Ammon's horn (tissue), 1 donor: ENCODE results near the gene QRFP.
A peak's percentile ranks its signal among the peaks of the same experiment; 100 is the strongest.

ENCODE experiments used
- DNase-seq: peaks from one replicate; pipeline ENCODE4 v3.0.0-alpha.2; 2016; ENCODE audit warnings: low spot score

Gene QRFP

GRCh38 chr9:130872093-130872492 is 24.5 kb downstream of the QRFP start:
- no peak for DNase-seq

GRCh38 chr9:130871395-130872062 is 25.1 kb downstream of the QRFP start:
- no peak for DNase-seq

- peak; percentile 29 for DNase-seq
Observed at GRCh38 chr9:130870491-130871381, 25.9 kb downstream of the QRFP start.

- peak; percentile 44 for DNase-seq
Observed at GRCh38 chr9:130869250-130869649, 27.4 kb downstream of the QRFP start.

GRCh38 chr9:130868230-130868629 is 28.4 kb downstream of the QRFP start:
- no peak for DNase-seq

- DNase-seq: no peak
Observed at GRCh38 chr9:130867556-130867955, 29.1 kb downstream of the QRFP start.

- DNase-seq: peak; percentile 74
Observed at GRCh38 chr9:130866474-130866965, 30.1 kb downstream of the QRFP start.

- no peak for DNase-seq
Observed at GRCh38 chr9:130865921-130866320, 30.7 kb downstream of the QRFP start.

- no peak for DNase-seq
Observed at GRCh38 chr9:130864541-130864940, 32.1 kb downstream of the QRFP start.

- DNase-seq: no peak
Observed at GRCh38 chr9:130862747-130863146, 33.9 kb downstream of the QRFP start.

- DNase-seq: no peak
Observed at GRCh38 chr9:130862217-130862616, 34.4 kb downstream of the QRFP start.

GRCh38 chr9:130861372-130862180 is 35.0 kb downstream of the QRFP start:
- DNase-seq: no peak

GRCh38 chr9:130860458-130861316 is 35.9 kb downstream of the QRFP start:
- DNase-seq: peak; percentile 78

GRCh38 chr9:130858739-130859705 is 37.6 kb downstream of the QRFP start:
- DNase-seq: no peak

- no peak for DNase-seq
Observed at GRCh38 chr9:130857864-130858738, 38.5 kb downstream of the QRFP start.

- no peak for DNase-seq
Observed at GRCh38 chr9:130856474-130856873, 40.1 kb downstream of the QRFP start.

- DNase-seq: no peak
Observed at GRCh38 chr9:130854835-130855234, 41.8 kb downstream of the QRFP start.

- DNase-seq: no peak
Observed at GRCh38 chr9:130854092-130854491, 42.5 kb downstream of the QRFP start.

GRCh38 chr9:130852801-130853200 is 43.8 kb downstream of the QRFP start:
- no peak for DNase-seq
